Inferior parietal cortex (tissue), 1 donor: ENCODE data around the gene ATG10.

ENCODE experiments used
- DNase-seq: peaks from one replicate; pipeline ENCODE4 v3.0.0-alpha.2; 2016; ENCODE audit errors: extremely low spot score

Gene ATG10

DNA sequence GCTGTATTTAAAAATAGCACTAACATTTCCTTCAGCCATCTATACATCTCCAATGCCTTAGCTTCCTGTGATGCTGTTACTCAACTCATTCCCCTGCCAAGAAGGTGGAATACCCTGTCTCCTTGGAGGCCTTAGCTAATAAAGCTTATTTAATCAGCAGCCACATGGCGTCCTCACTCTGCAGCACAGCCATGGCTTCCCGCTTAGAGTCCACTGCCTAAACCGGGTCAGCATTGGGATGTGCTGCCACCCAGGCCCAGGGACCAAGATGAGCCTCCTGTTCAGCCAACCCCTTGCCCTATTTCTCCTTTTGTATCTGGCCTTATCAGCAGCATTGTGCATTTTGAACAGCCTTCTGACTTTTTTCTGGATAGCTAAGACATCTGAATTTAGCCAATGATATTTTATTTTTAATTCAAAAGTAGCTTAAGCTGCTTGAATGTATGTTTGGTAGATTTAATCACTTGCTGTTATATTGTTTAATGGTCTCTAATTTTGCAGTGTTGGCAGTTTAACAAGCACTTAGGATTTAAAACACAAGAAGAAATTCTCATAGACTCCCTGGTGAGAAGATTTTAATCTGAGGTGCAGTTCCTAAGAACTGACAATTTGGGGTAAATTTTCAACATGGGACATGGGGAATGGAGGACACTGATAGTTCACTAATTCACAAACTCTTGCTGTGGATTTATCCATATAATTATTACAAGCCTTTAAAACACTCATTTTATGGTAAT is 193.3 kb downstream of the ATG10 start:
- DNase-seq = peak; percentile 25

DNA sequence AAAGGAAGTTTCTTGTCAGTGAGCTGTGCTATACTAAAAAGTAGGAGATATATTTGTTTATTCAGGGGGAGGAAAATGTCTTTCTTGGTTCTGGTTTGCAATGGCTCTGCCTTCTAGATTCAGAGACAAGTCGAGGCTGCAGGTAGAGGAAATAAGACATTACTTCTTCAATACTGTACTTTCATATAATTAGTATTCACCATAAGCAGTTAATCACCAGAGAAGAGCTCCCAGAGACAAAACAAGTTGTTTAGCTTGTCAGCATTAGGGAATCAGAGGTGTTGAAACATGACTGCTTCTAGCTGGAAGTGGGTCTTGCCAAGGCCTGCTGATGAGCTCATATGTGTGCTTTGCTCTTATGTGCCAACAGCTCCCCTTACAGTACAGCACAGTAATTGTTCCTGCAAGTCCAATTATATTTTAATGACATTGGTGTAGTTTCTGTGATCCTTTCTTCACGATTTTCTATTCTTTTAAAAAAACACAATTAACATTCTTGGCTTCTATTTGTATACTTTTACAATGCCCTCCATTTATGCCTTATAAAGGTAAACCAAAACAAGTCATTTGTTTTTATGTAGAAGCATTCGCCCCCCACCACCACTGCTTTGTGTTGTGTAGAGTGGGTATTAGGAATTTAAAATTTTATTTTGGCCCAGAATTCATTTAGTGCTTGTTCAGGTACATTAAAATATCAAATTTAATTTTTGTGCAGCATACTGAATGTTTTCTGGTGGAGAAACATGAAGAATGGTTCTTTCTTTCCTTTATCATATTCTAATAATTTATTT is 194.1 kb downstream of the ATG10 start:
- peak; percentile 83 for DNase-seq

- DNase-seq = no peak
Measured at GRCh38 chr5:82167372-82167935, 195.6 kb downstream of the ATG10 start.

DNA sequence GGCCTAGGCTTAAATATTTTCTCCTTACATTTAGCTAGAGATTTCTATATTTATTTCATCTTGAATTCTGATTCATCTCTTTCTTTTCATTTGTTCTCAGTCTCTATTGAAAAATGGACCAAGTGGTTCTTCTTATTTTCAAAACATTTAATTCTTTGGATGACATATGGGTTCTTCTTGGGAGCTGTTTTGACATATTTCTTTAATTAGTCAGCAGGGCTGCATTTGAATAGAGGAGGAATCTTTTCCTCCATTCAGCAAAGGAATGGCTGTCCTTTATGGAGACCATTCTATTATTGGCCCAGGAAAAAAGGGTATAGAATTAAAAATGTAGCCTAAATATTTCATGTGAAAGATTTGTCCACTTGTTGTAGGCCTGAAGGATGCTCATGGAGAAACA is 196.5 kb downstream of the ATG10 start:
- no peak for DNase-seq

GRCh38 chr5:82169892-82170291 is 198.1 kb downstream of the ATG10 start:
- DNase-seq = no peak

DNA sequence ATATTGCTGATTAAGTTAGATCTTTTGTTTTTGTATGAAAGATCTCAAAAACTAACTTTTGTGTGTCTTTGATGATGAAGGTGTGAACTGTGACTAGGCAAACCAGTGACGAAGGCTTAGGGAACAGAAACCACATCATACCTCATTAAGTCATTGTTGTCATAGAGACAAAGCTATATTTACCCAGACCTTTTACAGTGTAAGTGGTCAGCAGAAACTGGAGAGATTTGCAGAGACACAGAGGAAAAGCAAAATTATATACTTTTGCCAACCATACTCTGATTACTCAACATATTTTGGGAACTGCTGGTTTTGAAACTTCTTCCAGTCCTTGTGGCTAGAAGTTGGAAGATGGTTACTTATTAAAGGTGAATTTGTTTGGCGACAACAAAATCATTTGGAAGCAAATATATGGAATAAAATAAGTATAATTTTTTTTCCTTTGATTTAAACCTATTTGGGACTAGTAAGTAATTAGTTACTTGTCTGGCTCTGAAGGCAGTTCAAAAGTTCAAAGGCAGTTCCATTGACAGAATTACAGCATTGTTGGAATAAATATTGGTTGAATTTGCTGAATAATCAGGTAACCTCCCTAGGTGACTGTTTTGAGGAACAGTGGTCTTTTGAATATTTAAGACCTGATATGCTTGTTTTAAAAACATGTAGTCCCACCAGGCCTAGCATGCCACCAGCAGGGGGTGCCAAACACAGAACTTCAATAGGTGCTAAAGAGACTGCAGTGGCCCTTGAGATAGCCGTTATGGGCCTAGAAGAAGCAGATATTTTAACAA is 202.5 kb downstream of the ATG10 start:
- DNase-seq = peak; percentile 43

GRCh38 chr5:82174919-82175219 is 203.0 kb downstream of the ATG10 start:
- no peak for DNase-seq

DNA sequence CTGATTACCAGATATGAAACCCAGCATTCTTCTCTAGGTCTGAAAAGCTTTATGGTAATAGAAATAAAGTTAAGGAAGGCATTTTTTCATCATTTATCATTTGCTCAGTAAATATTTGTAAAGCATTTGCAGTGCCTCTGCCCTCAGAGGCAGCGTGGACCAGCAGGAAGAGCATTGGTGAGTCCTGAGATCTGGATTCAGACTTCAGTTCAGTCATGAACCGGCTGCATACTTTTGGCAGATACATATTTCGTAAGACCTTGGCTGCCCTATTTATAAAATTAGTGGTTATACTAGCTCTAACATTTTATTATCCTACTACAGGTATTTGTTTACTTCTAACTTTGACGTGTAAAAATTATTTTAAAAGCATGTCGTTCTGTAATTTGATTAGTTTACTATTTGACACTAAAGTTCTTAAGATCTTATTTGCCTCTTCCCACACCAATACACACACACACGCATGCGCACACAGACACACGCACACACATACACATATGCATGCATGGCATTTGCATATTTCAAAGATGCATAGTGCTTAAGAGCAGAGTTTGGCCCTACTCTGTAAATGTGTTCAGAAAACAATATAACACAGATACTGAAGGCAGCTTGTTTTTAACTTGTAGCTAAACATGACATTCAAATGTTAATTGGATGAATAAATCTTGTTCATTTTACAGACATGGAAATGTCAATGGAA is 204.4 kb downstream of the ATG10 start:
- no peak for DNase-seq

- no peak for DNase-seq
Measured at GRCh38 chr5:82178378-82178777, 206.6 kb downstream of the ATG10 start.

DNA sequence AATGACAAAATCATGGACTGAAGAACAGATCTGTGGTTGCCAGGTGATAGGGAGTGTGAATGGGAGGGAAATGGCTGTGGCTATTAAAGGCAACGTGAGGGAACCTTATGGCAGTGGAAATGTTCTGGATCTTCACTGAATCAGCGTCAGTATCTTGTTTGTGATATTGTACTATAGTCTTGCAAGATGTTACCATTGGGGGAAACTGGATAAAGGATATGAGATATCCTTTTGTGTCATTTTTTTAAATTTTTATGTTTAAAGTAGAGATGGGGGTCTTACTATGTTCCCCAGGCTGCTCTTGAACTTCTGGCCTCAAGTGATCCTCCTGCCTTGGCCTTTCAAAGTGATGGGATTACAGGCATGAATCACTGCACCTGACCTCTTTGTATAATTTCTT is 210.8 kb downstream of the ATG10 start:
- DNase-seq = no peak

GRCh38 chr5:82183828-82184227 is 212.0 kb downstream of the ATG10 start:
- no peak for DNase-seq

DNA sequence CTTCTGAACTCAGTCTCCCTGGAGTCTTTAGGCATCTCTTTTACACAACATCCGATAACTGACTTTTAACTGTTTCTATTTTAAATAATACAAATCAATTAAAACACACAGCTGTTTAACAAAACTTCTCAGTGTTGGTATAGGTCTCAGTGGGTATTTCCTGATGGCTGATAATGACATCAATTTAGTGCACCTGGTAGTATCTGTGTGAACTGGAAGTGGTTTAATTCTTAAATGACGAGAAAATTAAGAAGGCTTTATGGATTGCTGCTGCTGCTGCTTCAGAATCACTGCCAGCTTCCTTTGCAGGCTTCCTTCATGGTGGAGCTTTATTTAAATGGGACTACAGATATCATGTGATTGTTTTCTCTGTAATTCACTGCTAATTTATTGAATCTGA is 214.0 kb downstream of the ATG10 start:
- DNase-seq = no peak

DNA sequence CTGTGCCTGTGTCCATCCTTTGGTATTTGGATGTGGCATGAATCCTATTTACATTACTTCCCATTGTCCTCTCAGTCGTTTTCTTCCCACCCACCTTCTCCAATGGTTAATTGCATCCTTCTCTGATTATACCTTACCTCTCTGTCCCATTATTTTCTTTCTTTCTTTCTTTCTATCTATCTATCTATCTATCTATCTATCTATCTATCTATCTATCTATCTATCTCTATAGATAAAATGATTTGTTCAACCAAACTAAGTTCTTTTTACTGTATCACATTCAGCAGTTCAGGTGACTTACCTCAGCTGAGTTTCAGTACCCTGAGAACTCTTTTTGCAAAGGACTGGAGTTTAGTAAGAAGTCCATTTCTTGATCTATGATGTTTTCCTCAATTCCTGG is 225.7 kb downstream of the ATG10 start:
- no peak for DNase-seq

- no peak for DNase-seq
Measured at GRCh38 chr5:82204567-82204966, 232.7 kb downstream of the ATG10 start.

- DNase-seq = no peak
Measured at GRCh38 chr5:82205005-82205404, 233.2 kb downstream of the ATG10 start.

DNA sequence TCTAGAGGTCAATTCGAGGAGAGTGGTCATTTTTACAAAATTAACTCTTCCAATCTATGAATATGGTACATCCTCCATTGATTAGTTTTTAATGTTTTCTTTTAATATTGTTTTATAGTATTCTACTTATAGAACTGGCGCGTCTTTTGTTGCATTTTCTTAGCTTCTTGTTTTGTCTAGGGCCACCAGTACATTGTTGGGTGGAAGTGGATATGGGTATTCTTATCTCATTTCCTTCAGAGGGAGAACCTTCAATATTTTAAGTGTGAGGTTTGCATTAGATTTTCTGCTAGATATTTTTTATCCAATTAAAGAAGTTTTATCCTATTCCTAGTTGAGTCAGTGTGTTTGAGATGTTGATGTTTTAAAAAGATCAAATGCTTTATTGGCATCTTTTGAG is 236.5 kb downstream of the ATG10 start:
- DNase-seq = no peak

DNA sequence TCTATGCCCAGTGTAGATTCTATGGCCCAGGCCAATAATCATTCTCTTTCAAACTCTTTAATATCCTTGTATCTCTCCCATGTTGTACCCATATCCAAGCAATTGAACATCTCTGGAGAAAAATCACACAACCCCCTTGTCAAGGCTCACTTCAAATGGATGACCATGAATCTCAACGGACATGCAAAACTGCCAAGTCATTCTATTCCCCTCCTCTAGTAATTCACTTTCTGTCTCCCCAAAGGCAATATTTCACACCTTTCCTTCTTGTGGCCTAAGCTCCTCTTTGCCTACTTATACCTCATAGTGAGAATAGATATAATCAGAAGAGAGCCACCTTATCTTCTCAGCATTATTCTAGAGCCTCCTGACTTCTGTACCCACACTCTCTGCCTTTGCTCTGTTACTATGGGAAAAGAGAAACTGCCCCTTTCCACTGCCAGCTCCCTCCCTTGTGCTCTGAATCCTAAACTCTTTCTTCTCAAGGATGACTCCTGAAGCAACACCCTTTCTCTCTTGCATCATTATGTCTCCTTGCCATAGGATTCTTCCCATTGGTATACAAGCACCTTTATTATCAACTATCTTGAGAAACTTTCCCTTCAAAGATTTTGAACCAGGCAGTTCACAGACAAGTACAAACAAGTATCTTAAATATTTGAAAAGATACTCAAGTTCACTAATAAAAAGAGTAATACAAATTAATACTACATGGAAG is 240.2 kb downstream of the ATG10 start:
- no peak for DNase-seq

DNA sequence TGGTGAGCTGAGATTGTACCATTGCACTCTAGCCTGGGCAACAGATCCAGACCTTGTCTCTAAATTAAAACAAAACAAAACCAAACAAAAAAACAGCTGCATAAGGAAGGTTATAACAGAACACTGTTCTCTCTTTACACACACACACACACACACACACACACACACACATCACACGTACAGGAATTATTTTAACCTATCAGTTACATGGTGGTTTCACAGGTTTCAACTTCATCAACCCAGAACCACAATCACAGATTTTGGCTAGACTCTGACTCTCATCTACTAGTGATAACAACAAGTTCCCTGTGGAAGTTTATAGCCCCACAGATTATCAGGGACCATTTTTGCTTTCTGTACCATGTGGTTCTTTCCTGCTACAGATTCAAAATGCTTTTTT is 246.1 kb downstream of the ATG10 start:
- DNase-seq = no peak

GRCh38 chr5:82218374-82219156 is 246.7 kb downstream of the ATG10 start:
- DNase-seq = peak; percentile 20

DNA sequence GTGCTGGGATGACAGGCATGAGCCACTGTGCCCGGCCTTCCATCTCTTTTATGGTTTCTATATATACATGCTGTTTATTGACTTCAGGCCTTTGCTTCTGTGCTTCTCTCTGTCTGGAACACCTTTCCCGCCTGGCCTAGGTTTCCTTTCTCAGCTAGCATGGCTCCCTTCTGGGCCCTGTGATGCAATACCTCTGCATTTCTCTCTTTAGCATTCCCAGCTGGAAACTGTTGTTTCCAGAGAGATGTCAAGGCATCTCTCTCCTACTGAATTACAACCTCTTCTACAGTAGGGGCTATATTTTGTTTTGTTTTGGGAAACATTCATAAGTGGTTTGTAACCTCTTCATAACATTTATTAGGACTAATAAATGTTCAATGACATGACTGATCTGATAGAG is 249.2 kb downstream of the ATG10 start:
- DNase-seq = no peak
